Chondrocyte (in vitro differentiated cells): Measurements from ENCODE around the gene ZSCAN9. TPM values are rescaled to one million over a fixed set of nuclear protein-coding genes. Genes with fewer than 3 reads are reported as not detected.
A peak's percentile ranks its signal among the peaks of the same experiment; 100 is the strongest.

Experiments used
- DNase-seq: peaks from one replicate; pipeline ENCODE4 v3.0.0; 2021; ENCODE audit warnings: mixed read lengths, low spot score
- H3K27ac Mint-ChIP-seq: one replicate; pipeline ENCODE4 v1.8.0; 2021; ENCODE audit warnings: mild to moderate bottlenecking, moderate library complexity, mixed read lengths; ENCODE audit not compliant: unreplicated experiment
- H3K27me3 Mint-ChIP-seq: 2 replicates; pipeline ENCODE4 v1.8.0; 2021; ENCODE audit warnings: low read depth, mixed read lengths
- H3K36me3 Mint-ChIP-seq: 2 replicates; pipeline ENCODE4 v1.8.0; 2021; ENCODE audit warnings: low read depth, mixed read lengths
- H3K4me1 Mint-ChIP-seq: 2 replicates; pipeline ENCODE4 v1.8.0; 2021; ENCODE audit warnings: low read depth, mild to moderate bottlenecking, mixed read lengths
- H3K4me3 Mint-ChIP-seq: one replicate; pipeline ENCODE4 v1.8.0; 2021; ENCODE audit warnings: mild to moderate bottlenecking, moderate library complexity, mixed read lengths; ENCODE audit not compliant: unreplicated experiment
- H3K9me3 Mint-ChIP-seq: 2 replicates; pipeline ENCODE4 v1.8.0; 2021; ENCODE audit warnings: low read depth, mixed read lengths
- CTCF ChIP-seq: fragments of 200-600 bp; sonication (generic); IDR thresholded peaks from 2 replicates; pipeline ENCODE4 v1.5.0; 2021; ENCODE audit warnings: antibody characterized with exemption, mild to moderate bottlenecking, moderate library complexity
- total RNA-seq: library from RNA; stranded (reverse); gene quantifications from 3 replicates; pipeline ENCODE4 v1.2.1, GENCODE V29; 2021

The ZSCAN9 gene
- total RNA-seq, 1 donor from 2014 or later, result 13.0 TPM

- no peak for TF ChIP-seq CTCF
- peaks cover 12% of the 10 kb centered on the region for H3K4me1 Mint-ChIP-seq
- peaks cover 42% of the 10 kb centered on the region for H3K27me3 Mint-ChIP-seq
- peaks cover 2% of the 10 kb centered on the region for H3K36me3 Mint-ChIP-seq
- no peak overlapping the region for H3K27ac Mint-ChIP-seq
- no peak overlapping the region for H3K4me3 Mint-ChIP-seq
- DNase-seq, result no peak
- peaks cover 26% of the 10 kb centered on the region for H3K9me3 Mint-ChIP-seq
Observed at GRCh38 chr6:28203201-28203600, 21.9 kb upstream of the ZSCAN9 start.

GRCh38 chr6:28205879-28206278 is 19.2 kb upstream of the ZSCAN9 start:
- H3K9me3 Mint-ChIP-seq, result peaks cover 15% of the 10 kb centered on the region
- DNase-seq, result no peak
- peaks cover 2% of the 10 kb centered on the region for H3K36me3 Mint-ChIP-seq
- no peak overlapping the region for H3K27ac Mint-ChIP-seq
- H3K27me3 Mint-ChIP-seq, result peaks cover 53% of the 10 kb centered on the region
- peaks cover 16% of the 10 kb centered on the region for H3K4me1 Mint-ChIP-seq
- H3K4me3 Mint-ChIP-seq, result no peak overlapping the region
- no peak for TF ChIP-seq CTCF

GRCh38 chr6:28206527-28206926 is 18.5 kb upstream of the ZSCAN9 start:
- Mint-ChIP-seq H3K36me3 (peaks cover 2% of the 10 kb centered on the region), H3K4me3 (no peak overlapping the region), H3K4me1 (peaks cover 16% of the 10 kb centered on the region), H3K9me3 (peaks cover 15% of the 10 kb centered on the region), H3K27me3 (peaks cover 55% of the 10 kb centered on the region), H3K27ac (no peak overlapping the region)
- DNase-seq, result no peak
- TF ChIP-seq CTCF, result no peak

- H3K27me3 Mint-ChIP-seq, result peaks cover 59% of the 10 kb centered on the region
- no peak for DNase-seq
- H3K36me3 Mint-ChIP-seq, result peaks cover 2% of the 10 kb centered on the region
- H3K4me1 Mint-ChIP-seq, result peaks cover 20% of the 10 kb centered on the region
- H3K9me3 Mint-ChIP-seq, result peaks cover 15% of the 10 kb centered on the region
- H3K4me3 Mint-ChIP-seq, result peak overlapping the region; percentile 91
- H3K27ac Mint-ChIP-seq, result no peak overlapping the region
- TF ChIP-seq CTCF, result no peak
Observed at GRCh38 chr6:28206928-28207509, 18.1 kb upstream of the ZSCAN9 start.

GRCh38 chr6:28207510-28208110 is 17.5 kb upstream of the ZSCAN9 start:
- no peak overlapping the region for H3K27ac Mint-ChIP-seq
- H3K36me3 Mint-ChIP-seq, result peaks cover 2% of the 10 kb centered on the region
- peaks cover 26% of the 10 kb centered on the region for H3K4me1 Mint-ChIP-seq
- H3K27me3 Mint-ChIP-seq, result peaks cover 61% of the 10 kb centered on the region
- DNase-seq, result no peak
- peak overlapping the region; percentile 91 for H3K4me3 Mint-ChIP-seq
- peaks cover 15% of the 10 kb centered on the region for H3K9me3 Mint-ChIP-seq
- TF ChIP-seq CTCF, result no peak
